NCI-H774 (cell line): Measurements from ENCODE around the gene GDF9.
"Not testable (repeated sequence)": the region's sequence is repeated elsewhere in the genome, so short reads cannot be mapped to it uniquely, and the experiment has no call there.

Experiments used
- DNase-seq: peaks from one replicate; lab custom pipeline; 2025; lab: John Stamatoyannopoulos, UW

Gene GDF9

GRCh38 chr5:132873119-132873929, 7.1 kb upstream of the GDF9 start, which contains the start of gene LEAP2:
Gene LEAP2 (plus strand): TSS chr5:132873668. CDS start chr5:132873695, 27 bp downstream.
- DNase-seq, result no peak

- DNase-seq, result no peak
Observed at GRCh38 chr5:132872788-132873118, 6.5 kb upstream of the GDF9 start.

- no peak for DNase-seq
Observed at GRCh38 chr5:132871459-132872284, 5.4 kb upstream of the GDF9 start.

DNA sequence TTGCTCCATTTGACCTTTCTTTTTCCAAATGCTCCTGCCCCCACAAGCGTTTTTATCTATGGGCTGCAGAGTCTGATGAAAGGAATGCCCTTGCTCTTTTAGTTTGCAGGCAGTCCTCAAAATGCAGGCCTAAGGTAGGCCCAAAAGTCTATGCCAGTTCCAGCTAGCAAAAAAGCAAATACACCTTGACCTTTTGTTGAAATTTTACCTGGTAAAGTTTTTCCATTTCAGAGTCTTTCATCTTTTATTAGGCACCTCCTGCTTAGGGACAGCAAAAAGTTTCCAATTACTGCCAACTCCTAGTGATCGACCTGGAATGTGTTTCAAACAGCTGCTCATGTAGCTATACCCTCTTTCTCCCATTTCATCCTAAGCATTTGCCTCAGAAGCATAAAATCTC, 4.5 kb upstream of the GDF9 start:
- DNase-seq, result no peak

DNA sequence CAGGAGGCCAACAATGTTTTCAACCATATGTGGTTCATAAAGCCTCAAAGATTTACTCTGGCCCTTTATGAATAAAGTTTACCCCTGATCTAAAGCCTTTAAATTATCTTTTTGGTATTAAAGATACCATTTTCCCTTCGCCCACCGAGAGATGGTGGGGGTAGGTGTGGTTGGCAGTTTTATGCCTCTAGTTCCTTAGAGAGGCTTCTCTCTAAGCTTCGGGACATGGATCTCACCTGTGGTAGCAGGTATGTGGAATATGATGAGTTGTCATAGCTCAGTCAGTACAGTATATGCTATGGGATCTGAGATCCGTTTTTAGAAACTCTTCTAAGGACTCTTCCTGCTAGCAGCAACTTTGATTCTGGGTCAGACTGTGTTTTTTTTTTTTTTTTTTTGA, 2.5 kb upstream of the GDF9 start:
- no peak for DNase-seq

GRCh38 chr5:132867046-132867451, 780 bp upstream of the GDF9 start:
- no peak for DNase-seq

- DNase-seq, result no peak
Observed at GRCh38 chr5:132865668-132866341, 464 bp downstream of the GDF9 start.

DNA sequence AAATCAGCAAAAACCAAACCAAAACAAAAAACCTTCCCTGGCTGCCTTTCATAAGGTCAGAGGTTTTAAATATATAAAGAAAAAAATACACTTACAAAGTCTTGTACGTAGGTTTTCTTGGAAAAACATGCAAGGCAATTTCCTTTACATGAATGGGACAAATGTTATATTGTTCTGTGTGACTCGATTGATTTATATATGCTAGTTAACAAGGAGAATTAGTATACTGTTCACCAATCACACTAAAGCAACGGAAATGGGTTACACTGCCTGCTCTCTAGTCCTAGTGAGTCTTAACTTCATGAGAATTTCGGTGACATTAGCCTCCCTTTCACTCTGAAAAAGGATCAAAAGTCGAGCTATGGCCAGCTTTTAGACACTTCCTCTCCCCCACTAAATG, 5.5 kb downstream of the GDF9 start:
- no peak for DNase-seq

- no peak for DNase-seq
Observed at GRCh38 chr5:132859889-132860437, 6.3 kb downstream of the GDF9 start.

GRCh38 chr5:132856011-132856410, 10.3 kb downstream of the GDF9 start:
- DNase-seq, result no peak

DNA sequence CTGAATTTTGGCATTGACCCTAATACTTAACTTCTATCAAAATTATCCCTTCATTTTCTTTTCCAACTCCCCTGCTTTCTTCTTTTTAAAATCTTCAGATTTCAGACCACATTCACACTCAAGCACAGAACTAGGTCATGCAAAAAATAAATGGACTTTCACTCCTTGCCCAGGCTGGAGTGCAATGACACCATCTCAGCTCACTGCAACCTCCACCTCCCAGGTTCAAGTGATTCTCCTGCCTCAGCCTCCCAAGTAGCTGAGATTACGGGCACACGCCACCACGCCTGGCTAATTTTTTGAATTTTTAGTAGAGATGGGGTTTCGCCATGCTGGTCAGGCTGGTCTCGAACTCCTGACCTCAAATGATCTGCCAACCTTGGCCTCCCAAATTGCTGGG, 11.3 kb downstream of the GDF9 start:
- not testable (repeated sequence) for DNase-seq

GRCh38 chr5:132854301-132854700, 12.0 kb downstream of the GDF9 start:
- DNase-seq, result no peak

- no peak for DNase-seq
Observed at GRCh38 chr5:132853790-132854189, 12.5 kb downstream of the GDF9 start.

GRCh38 chr5:132853323-132853722, 12.9 kb downstream of the GDF9 start:
- peak; percentile 61 for DNase-seq

DNA sequence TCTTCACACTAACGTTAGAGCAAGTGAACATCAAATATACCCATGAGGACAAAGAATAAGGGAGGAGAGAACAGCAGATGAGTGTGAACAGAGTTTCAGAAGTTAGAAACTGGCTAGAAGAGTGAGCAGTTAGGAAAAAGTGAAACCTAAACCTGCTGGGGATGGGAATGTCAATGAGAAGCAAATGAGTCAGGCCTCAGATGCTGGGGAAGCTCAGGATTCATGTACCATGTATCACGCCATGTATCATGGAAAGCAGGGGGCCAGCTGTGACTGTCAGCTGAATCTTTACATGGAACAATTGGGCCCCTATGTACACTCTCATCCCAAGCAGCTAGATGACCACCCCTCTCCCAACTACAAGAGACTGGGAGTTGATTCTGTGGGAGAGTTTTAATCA, 16.2 kb downstream of the GDF9 start:
- DNase-seq, result no peak

GRCh38 chr5:132849347-132849746, 16.9 kb downstream of the GDF9 start:
- DNase-seq, result no peak

- no peak for DNase-seq
Observed at GRCh38 chr5:132848270-132848669, 18.0 kb downstream of the GDF9 start.

DNA sequence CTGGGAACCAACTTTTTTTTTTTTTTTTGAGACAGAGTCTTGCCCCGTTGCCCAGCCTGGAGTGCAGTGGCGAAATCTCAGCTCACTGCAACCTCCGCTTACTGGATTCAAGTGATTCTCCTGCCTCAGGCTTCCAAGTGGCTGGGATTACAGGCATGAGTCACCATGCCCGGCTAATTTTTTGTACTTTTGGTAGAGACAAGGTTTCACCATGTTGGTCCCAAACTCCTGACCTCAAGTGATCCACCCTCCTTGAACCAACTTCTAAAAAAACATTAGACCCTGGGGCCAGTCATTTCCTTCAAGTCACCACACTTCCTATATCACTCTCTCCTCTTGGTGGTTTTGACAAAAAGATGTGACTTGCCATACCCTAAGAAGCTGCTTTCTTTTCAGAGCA, 25.0 kb downstream of the GDF9 start:
- DNase-seq, result no peak

- DNase-seq, result no peak
Observed at GRCh38 chr5:132840896-132841295, 25.4 kb downstream of the GDF9 start.

GRCh38 chr5:132840313-132840712, 26.0 kb downstream of the GDF9 start:
- no peak for DNase-seq

DNA sequence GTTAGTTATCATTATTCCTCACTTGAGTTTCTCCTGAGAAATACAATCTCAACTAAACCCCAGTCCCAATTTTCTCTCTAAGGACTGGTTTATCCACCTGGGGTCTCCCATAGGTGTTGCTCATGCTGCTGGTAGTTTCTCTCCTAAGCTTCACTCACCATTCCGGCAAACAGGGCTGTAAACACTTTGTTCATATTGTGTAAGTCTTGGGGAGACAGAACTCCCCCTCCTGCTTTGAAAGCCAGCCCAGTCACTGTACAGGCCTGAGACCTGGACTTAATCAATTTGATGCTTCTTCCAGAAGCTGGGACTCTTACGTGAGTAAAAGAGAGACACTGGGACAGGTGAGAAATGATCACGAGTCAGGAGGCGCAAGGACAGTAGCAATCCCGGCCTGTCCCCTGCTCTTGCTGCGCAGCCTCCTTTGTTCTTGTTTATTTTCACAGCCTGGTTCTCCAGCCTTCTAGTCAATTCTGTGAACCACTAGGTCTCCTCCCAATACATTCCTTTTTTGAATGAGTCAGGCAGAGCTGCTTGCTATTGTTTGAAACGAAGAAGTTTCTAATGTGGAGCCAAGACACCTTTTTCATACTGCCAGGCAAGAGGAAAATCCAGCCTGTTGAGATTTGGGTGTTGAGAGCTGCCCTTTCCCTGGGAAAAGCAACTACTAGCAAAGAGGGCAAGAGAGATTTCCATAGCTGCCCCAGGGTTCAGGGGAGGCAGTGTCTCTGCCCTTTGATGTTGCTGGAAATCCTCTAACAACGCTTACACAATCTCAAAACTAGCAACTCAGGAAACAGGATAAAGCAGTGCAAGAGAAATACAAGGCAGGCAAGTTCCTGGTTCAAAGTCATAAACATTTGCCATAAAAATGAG, 26.6 kb downstream of the GDF9 start:
- no peak for DNase-seq
